ENCODE measurements around the gene COL25A1. TPM values are rescaled to one million over a fixed set of nuclear protein-coding genes. Genes with fewer than 3 reads are reported as not detected.

COL25A1 gene
- total RNA-seq, 1 experiment from 2014 or later: 2.1 TPM

GRCh38 chr4:109214622-109215301 is 87.7 kb downstream of the COL25A1 start:
- no peak for DNase-seq
- Histone ChIP-seq H3K27me3 (ENCODE audit: control insufficient read depth, insufficient read depth, low read length) (no peaks in the 10 kb centered on the region), H3K4me3 (ENCODE audit: insufficient read depth, low read depth, low read length) (no peak overlapping the region), H3K36me3 (replicated peaks; ENCODE audit: control insufficient read depth, insufficient read depth, low read length) (no peaks in the 10 kb centered on the region)

DNA sequence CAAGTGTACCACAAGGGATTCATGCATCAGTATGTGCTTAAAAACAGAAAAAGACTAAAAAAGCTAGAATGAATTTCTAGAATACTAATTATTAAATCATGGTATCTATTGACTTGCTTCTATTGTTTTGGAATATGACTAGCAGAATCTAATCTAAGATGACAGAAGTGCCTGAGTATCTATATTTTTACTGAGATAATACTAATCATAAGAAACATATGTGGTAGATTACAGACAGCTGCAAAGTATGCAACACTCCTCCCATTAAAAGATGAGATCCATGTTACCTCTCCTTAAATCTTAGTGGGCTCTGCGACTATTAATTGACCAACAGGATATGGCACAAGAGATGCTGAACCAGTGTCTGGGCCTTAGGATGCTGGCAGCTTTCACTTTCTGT is 89.4 kb downstream of the COL25A1 start:
- no peak for DNase-seq
- no peaks in the 10 kb centered on the region for H3K27me3 ChIP-seq (ENCODE audit: control insufficient read depth, insufficient read depth, low read length)
- no peak overlapping the region for H3K4me3 ChIP-seq (ENCODE audit: insufficient read depth, low read depth, low read length)
- no peaks in the 10 kb centered on the region for H3K36me3 ChIP-seq (replicated peaks; ENCODE audit: control insufficient read depth, insufficient read depth, low read length)

- Histone ChIP-seq H3K4me3 (ENCODE audit: insufficient read depth, low read depth, low read length) (no peak overlapping the region), H3K27me3 (ENCODE audit: control insufficient read depth, insufficient read depth, low read length) (no peaks in the 10 kb centered on the region), H3K36me3 (replicated peaks; ENCODE audit: control insufficient read depth, insufficient read depth, low read length) (no peaks in the 10 kb centered on the region)
- no peak for DNase-seq
These were observed 90.8 kb downstream of the COL25A1 start for GRCh38 chr4:109211671-109212070.

DNA sequence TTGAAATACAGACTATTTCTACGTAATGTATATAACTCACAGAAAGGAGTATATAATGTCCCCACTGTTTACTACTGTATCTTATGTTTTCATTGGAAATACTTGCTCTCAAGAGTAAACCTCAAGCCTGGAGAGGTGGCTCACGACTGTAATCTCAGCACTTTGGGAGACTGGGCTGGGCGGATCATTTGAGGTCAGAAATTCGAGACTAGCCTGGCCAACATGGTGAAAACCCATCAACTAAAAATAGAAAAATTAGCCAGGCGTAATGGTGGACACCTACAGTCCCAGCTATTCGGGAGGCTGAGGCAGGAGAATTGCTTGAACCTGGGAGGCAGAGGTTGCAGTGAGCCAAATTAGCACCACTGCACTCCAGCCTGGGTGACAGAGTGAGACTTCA is 92.8 kb downstream of the COL25A1 start:
- DNase-seq: no peak
- Histone ChIP-seq H3K4me3 (ENCODE audit: insufficient read depth, low read depth, low read length) (no peak overlapping the region), H3K27me3 (ENCODE audit: control insufficient read depth, insufficient read depth, low read length) (no peaks in the 10 kb centered on the region), H3K36me3 (replicated peaks; ENCODE audit: control insufficient read depth, insufficient read depth, low read length) (no peaks in the 10 kb centered on the region)

GRCh38 chr4:109207898-109208297 is 94.6 kb downstream of the COL25A1 start:
- H3K4me3 ChIP-seq (ENCODE audit: insufficient read depth, low read depth, low read length): no peak overlapping the region
- no peaks in the 10 kb centered on the region for H3K27me3 ChIP-seq (ENCODE audit: control insufficient read depth, insufficient read depth, low read length)
- DNase-seq: no peak
- no peaks in the 10 kb centered on the region for H3K36me3 ChIP-seq (replicated peaks; ENCODE audit: control insufficient read depth, insufficient read depth, low read length)

- Histone ChIP-seq H3K4me3 (ENCODE audit: insufficient read depth, low read depth, low read length) (no peak overlapping the region), H3K36me3 (replicated peaks; ENCODE audit: control insufficient read depth, insufficient read depth, low read length) (no peaks in the 10 kb centered on the region), H3K27me3 (ENCODE audit: control insufficient read depth, insufficient read depth, low read length) (no peaks in the 10 kb centered on the region)
- DNase-seq: no peak
These were observed 95.4 kb downstream of the COL25A1 start for GRCh38 chr4:109207061-109207460.

GRCh38 chr4:109206620-109207019 is 95.8 kb downstream of the COL25A1 start:
- DNase-seq: no peak
- Histone ChIP-seq H3K4me3 (ENCODE audit: insufficient read depth, low read depth, low read length) (no peak overlapping the region), H3K27me3 (ENCODE audit: control insufficient read depth, insufficient read depth, low read length) (no peaks in the 10 kb centered on the region), H3K36me3 (replicated peaks; ENCODE audit: control insufficient read depth, insufficient read depth, low read length) (no peaks in the 10 kb centered on the region)

- DNase-seq: no peak
- Histone ChIP-seq H3K27me3 (ENCODE audit: control insufficient read depth, insufficient read depth, low read length) (no peaks in the 10 kb centered on the region), H3K4me3 (ENCODE audit: insufficient read depth, low read depth, low read length) (no peak overlapping the region), H3K36me3 (replicated peaks; ENCODE audit: control insufficient read depth, insufficient read depth, low read length) (no peaks in the 10 kb centered on the region)
These were observed 97.3 kb downstream of the COL25A1 start for GRCh38 chr4:109205186-109205585.

DNA sequence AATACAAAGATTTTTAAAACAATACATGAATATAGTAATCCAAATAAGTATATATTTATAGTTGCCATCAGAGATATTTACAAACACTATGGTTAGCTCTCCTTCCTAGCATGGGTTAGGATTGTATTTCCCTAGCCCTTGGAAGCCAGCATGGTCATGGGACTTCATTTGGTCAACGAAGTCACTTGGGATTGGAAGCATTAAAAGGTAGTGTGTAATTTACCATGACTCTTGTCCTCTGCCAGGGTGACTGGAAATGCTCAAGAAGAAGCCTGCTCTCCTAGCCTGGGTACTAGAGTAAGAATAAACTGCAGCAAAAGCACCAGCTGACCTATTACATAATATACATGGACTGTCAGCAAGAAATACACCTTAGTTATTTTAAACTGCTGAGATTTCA is 102.9 kb downstream of the COL25A1 start:
- no peak for DNase-seq
- Histone ChIP-seq H3K27me3 (ENCODE audit: control insufficient read depth, insufficient read depth, low read length) (no peaks in the 10 kb centered on the region), H3K36me3 (replicated peaks; ENCODE audit: control insufficient read depth, insufficient read depth, low read length) (no peaks in the 10 kb centered on the region), H3K4me3 (ENCODE audit: insufficient read depth, low read depth, low read length) (no peak overlapping the region)

- H3K27me3 ChIP-seq (ENCODE audit: control insufficient read depth, insufficient read depth, low read length): no peaks in the 10 kb centered on the region
- H3K36me3 ChIP-seq (replicated peaks; ENCODE audit: control insufficient read depth, insufficient read depth, low read length): no peaks in the 10 kb centered on the region
- no peak overlapping the region for H3K4me3 ChIP-seq (ENCODE audit: insufficient read depth, low read depth, low read length)
- no peak for DNase-seq
These were observed 106.8 kb downstream of the COL25A1 start for GRCh38 chr4:109195646-109196045.

- H3K36me3 ChIP-seq (replicated peaks; ENCODE audit: control insufficient read depth, insufficient read depth, low read length): no peaks in the 10 kb centered on the region
- no peak for DNase-seq
- H3K4me3 ChIP-seq (ENCODE audit: insufficient read depth, low read depth, low read length): no peak overlapping the region
- H3K27me3 ChIP-seq (ENCODE audit: control insufficient read depth, insufficient read depth, low read length): no peaks in the 10 kb centered on the region
These were observed 111.2 kb downstream of the COL25A1 start for GRCh38 chr4:109191216-109191615.

- DNase-seq: no peak
- Histone ChIP-seq H3K27me3 (ENCODE audit: control insufficient read depth, insufficient read depth, low read length) (no peaks in the 10 kb centered on the region), H3K4me3 (ENCODE audit: insufficient read depth, low read depth, low read length) (no peak overlapping the region), H3K36me3 (replicated peaks; ENCODE audit: control insufficient read depth, insufficient read depth, low read length) (no peaks in the 10 kb centered on the region)
These were observed 116.0 kb downstream of the COL25A1 start for GRCh38 chr4:109186458-109186945.

DNA sequence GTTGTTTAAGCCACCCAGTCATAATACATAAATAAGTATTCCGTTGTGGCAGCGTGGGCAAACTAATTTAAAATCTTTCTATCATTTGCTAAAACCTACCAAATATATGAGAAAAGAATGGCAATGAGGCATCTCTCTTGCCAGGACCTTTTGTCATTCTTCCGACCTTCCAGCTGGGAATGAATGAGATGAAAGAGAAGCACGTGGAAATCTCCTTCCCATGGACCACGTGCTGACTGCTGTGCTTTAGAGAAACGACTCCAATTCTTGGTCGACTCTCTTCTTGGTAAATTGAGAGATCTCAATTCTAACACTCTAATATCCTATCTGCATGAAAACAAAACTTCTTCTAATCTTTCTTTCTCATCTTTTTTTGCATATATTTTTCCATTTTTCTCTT is 116.5 kb downstream of the COL25A1 start:
- Histone ChIP-seq H3K4me3 (ENCODE audit: insufficient read depth, low read depth, low read length) (no peak overlapping the region), H3K36me3 (replicated peaks; ENCODE audit: control insufficient read depth, insufficient read depth, low read length) (no peaks in the 10 kb centered on the region), H3K27me3 (ENCODE audit: control insufficient read depth, insufficient read depth, low read length) (no peaks in the 10 kb centered on the region)
- no peak for DNase-seq

- no peaks in the 10 kb centered on the region for H3K27me3 ChIP-seq (ENCODE audit: control insufficient read depth, insufficient read depth, low read length)
- no peak overlapping the region for H3K4me3 ChIP-seq (ENCODE audit: insufficient read depth, low read depth, low read length)
- no peaks in the 10 kb centered on the region for H3K36me3 ChIP-seq (replicated peaks; ENCODE audit: control insufficient read depth, insufficient read depth, low read length)
These were observed 116.9 kb downstream of the COL25A1 start for GRCh38 chr4:109185548-109185947.

GRCh38 chr4:109184491-109184961 is 117.9 kb downstream of the COL25A1 start:
- no peak for DNase-seq
- Histone ChIP-seq H3K4me3 (ENCODE audit: insufficient read depth, low read depth, low read length) (no peak overlapping the region), H3K27me3 (ENCODE audit: control insufficient read depth, insufficient read depth, low read length) (no peaks in the 10 kb centered on the region), H3K36me3 (replicated peaks; ENCODE audit: control insufficient read depth, insufficient read depth, low read length) (no peaks in the 10 kb centered on the region)

More at GRCh38 chr4:109185548-109185947, 116.9 kb downstream of the COL25A1 start:
- no peak for DNase-seq
